GM12892 (cell line): ENCODE measurements around the gene CFAP91.

Source experiments
- POLR2A ChIP-seq: IDR thresholded peaks from 2 replicates; pipeline ENCODE4 v1.6.1; 2011; ENCODE audit warnings: low read depth, low read length, control low read depth
- TAF1 ChIP-seq: IDR thresholded peaks from 2 replicates; pipeline ENCODE4 v1.6.1; 2011; ENCODE audit warnings: low read depth, mild to moderate bottlenecking, control low read depth, low read length, borderline replicate concordance

DNA sequence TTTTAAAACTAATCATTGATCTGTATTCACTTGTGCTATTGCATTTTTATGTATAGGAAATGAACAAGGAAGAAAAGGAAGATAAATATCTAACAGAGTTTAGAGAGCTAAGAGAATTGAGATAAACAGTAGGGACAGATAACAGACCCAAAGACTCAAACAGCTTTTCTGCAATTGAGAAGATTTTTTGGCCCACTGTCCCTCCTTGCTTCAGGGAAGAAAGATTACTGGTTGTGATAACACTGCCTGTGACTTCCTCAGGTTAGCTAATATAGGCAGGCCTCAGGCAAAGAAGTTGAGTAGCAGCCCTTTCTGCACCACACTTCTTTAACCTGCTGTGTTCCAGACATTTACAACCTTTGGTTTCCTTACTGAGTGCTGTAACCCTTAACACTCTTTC lies 22.9 kb upstream of the CFAP91 start:
- no peak for TF ChIP-seq POLR2A
- TF ChIP-seq TAF1 = no peak
